Stimulated activated CD4-positive, alpha-beta T cell treated with anti-CD3 and anti-CD28 coated beads, Interleukin-15, amount 100 ng/mL, for 48 hours (primary cell): Measurements from ENCODE around the gene PIMREG.

ENCODE experiments used
- DNase-seq, 2 donors: peaks; one replicate each; pipeline ENCODE4 v3.0.0-alpha.2; 2020; ENCODE audit warnings: low read depth in 2 of 2

PIMREG gene

GRCh38 chr17:6461792-6462524 lies 17.7 kb downstream of the PIMREG start:
- peak in 1 of 2 donors; percentile 8 for DNase-seq

- no peak for DNase-seq
Observed at GRCh38 chr17:6462692-6463091, 18.4 kb downstream of the PIMREG start.

GRCh38 chr17:6463616-6464445 lies 19.6 kb downstream of the PIMREG start:
- no peak for DNase-seq

- no peak for DNase-seq
Observed at GRCh38 chr17:6464446-6465041, 20.3 kb downstream of the PIMREG start.

- DNase-seq = no peak
Observed at GRCh38 chr17:6465206-6466003, 21.1 kb downstream of the PIMREG start.

GRCh38 chr17:6467567-6467966 lies 23.3 kb downstream of the PIMREG start:
- DNase-seq = no peak

GRCh38 chr17:6468051-6468790 lies 24.0 kb downstream of the PIMREG start:
- DNase-seq = no peak

GRCh38 chr17:6470146-6470718 lies 26.0 kb downstream of the PIMREG start:
- DNase-seq = no peak

GRCh38 chr17:6470751-6471521 lies 26.7 kb downstream of the PIMREG start:
- no peak for DNase-seq

GRCh38 chr17:6471531-6472465 lies 27.5 kb downstream of the PIMREG start:
- DNase-seq = no peak

GRCh38 chr17:6472517-6472916 lies 28.3 kb downstream of the PIMREG start:
- no peak for DNase-seq

GRCh38 chr17:6473128-6473767 lies 29.0 kb downstream of the PIMREG start:
- peak; percentile 41 to 52 for DNase-seq

GRCh38 chr17:6474376-6474775 lies 30.1 kb downstream of the PIMREG start:
- no peak for DNase-seq

- no peak for DNase-seq
Observed at GRCh38 chr17:6474906-6475305, 30.7 kb downstream of the PIMREG start.

GRCh38 chr17:6475411-6475810 lies 31.2 kb downstream of the PIMREG start:
- DNase-seq = no peak

GRCh38 chr17:6476076-6476809 lies 32.0 kb downstream of the PIMREG start:
- DNase-seq = no peak

GRCh38 chr17:6476810-6477179 lies 32.5 kb downstream of the PIMREG start:
- no peak for DNase-seq
